ENCODE measurements around the gene RUVBL1.

The RUVBL1 gene

DNA sequence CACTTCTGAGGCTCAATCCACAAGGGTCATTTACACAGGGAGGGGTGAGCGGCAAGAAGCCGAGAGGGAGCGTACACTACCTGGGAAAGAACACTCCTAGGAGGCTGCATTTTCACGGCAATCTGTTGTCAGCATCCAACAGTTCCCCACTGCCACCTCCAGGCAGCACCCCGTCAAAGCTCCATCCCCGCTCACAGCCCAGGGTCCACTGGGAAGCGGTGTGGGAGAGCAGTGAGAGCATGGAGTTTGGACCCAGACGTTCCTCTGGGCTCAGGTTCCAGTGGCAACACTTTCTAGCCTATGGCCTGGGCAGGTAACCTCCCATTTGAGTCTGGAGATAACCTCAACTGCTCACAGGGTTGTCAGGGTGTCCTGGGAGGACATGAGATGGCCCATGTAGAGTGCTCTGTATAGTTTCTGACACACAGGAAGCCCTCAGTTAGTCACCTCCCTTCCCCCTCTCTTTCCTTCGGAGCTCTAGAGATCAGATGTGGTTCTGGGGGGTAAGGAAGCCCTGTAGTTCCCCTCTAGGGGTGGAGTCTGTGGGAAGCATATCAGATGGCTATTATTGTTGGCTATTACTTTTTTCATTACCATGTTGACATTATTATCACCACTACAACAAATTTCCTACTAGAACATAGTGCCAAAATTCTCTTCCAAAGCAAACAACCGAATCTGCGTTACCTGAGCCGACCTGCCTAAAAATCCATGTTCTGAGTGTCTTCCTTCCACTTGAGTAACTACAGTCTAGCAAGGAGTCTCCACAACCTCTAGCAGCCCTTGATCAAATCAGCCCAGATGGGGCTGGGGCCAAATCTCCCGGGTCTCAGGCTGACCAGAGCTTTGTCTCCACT is 29.1 kb downstream of the RUVBL1 start:
- H3K36me3 ChIP-seq (replicated peaks; ENCODE audit: insufficient read depth, low read length): peaks cover 2% of the 10 kb centered on the region; the same call in 1 of the 2 replicates

DNA sequence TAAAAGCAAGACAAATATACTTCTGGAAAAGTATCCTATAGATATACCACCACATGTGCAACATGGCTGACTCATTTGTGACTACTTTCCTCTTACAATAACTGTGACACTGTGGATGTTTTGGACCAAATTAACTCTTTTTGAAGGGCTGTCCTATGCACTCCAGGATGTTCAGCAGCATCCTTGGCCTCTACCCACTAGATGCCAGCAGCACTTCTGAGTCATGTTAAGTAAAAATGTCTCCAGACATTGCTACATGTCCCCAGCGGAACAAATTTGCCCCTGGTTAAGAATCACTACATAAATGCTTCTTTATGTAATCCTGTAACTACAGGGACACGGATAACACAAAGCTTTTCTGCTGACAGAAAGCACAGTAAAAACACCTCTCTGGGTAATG is 32.0 kb downstream of the RUVBL1 start:
- Histone ChIP-seq H3K79me2 (ENCODE audit: low read length) (peaks cover 22% of the 10 kb centered on the region; the same call in 1 of the 2 replicates), H4K20me1 (ENCODE audit: insufficient read depth, low read length) (no peaks in the 10 kb centered on the region), H2AFZ (ENCODE audit: low read length) (no peak overlapping the region), H3K9me2 (replicated peaks; ENCODE audit: insufficient read depth, low read length) (no peaks in the 10 kb centered on the region), H3K36me3 (replicated peaks; ENCODE audit: insufficient read depth, low read length) (no peaks in the 10 kb centered on the region), H3K9me3 (replicated peaks; ENCODE audit: insufficient read depth, low read length) (no peaks in the 10 kb centered on the region), H3K4me3 (ENCODE audit: low read length) (no peak overlapping the region), H3K27ac (ENCODE audit: low read length) (no peak overlapping the region), H3F3A (ENCODE audit: insufficient read depth, low read length) (no peaks in the 10 kb centered on the region), H3K27me3 (replicated peaks; ENCODE audit: insufficient read depth, low read length) (no peaks in the 10 kb centered on the region), H3K9ac (ENCODE audit: low read length) (no peak overlapping the region), H3K4me1 (ENCODE audit: low read length) (no peaks in the 10 kb centered on the region), H3K4me2 (ENCODE audit: low read depth, low read length) (no peak overlapping the region)
- DNase-seq: no peak
- no peak for TF ChIP-seq EZH2 (optimal IDR thresholded peaks at IDR 0.05; ENCODE audit: low read depth, low read length)

More for the DNA sequence above, 29.1 kb downstream of the RUVBL1 start:
- no peak for TF ChIP-seq EZH2phosphoT487 (IDR thresholded peaks at IDR 0.05; ENCODE audit: low read length)
- TF ChIP-seq EZH2 (optimal IDR thresholded peaks at IDR 0.05; ENCODE audit: low read depth, low read length): no peak
- TF ChIP-seq, protein P1, sequence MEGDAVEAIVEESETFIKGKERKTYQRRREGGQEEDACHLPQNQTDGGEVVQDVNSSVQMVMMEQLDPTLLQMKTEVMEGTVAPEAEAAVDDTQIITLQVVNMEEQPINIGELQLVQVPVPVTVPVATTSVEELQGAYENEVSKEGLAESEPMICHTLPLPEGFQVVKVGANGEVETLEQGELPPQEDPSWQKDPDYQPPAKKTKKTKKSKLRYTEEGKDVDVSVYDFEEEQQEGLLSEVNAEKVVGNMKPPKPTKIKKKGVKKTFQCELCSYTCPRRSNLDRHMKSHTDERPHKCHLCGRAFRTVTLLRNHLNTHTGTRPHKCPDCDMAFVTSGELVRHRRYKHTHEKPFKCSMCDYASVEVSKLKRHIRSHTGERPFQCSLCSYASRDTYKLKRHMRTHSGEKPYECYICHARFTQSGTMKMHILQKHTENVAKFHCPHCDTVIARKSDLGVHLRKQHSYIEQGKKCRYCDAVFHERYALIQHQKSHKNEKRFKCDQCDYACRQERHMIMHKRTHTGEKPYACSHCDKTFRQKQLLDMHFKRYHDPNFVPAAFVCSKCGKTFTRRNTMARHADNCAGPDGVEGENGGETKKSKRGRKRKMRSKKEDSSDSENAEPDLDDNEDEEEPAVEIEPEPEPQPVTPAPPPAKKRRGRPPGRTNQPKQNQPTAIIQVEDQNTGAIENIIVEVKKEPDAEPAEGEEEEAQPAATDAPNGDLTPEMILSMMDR (IDR thresholded peaks at IDR 0.05; ENCODE audit: low read length): no peak
- no peaks in the 10 kb centered on the region for H3F3A ChIP-seq (ENCODE audit: insufficient read depth, low read length)
- no peak for DNase-seq
- H3K27ac ChIP-seq (ENCODE audit: low read length): no peak overlapping the region
- H2AFZ ChIP-seq (ENCODE audit: low read length): no peak overlapping the region
- H3K9me2 ChIP-seq (replicated peaks; ENCODE audit: insufficient read depth, low read length): no peaks in the 10 kb centered on the region
- H4K20me1 ChIP-seq (ENCODE audit: insufficient read depth, low read length): no peaks in the 10 kb centered on the region
- no peak overlapping the region for H3K4me3 ChIP-seq (ENCODE audit: low read length)
- no peak overlapping the region for H3K4me2 ChIP-seq (ENCODE audit: low read depth, low read length)
- no peaks in the 10 kb centered on the region for H3K9me3 ChIP-seq (replicated peaks; ENCODE audit: insufficient read depth, low read length)
- no peaks in the 10 kb centered on the region for H3K4me1 ChIP-seq (ENCODE audit: low read length)
- peaks cover 22% of the 10 kb centered on the region; the same call in 1 of the 2 replicates for H3K79me2 ChIP-seq (ENCODE audit: low read length)
- no peaks in the 10 kb centered on the region for H3K27me3 ChIP-seq (replicated peaks; ENCODE audit: insufficient read depth, low read length)
- no peak overlapping the region for H3K9ac ChIP-seq (ENCODE audit: low read length)

DNA sequence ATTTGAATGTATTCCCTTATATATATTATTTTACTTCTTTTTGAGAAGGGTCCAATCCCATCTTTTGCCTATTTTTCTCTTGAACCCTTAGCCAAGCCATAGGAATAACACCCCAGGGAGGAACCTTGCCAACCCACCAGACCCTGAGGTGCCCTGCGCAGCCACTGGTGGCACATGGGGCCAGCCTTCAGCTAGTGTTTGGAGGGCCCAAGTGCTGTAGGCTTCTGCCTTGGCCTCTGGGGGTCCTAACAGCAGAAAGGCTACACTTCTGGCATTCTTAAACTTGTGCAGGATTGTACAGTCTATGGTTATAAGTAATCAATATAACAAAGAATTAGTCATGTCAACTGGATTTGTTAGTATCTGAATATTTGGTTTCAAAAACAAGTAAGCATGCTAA is 34.5 kb downstream of the RUVBL1 start:
- Histone ChIP-seq H3K36me3 (replicated peaks; ENCODE audit: insufficient read depth, low read length) (no peaks in the 10 kb centered on the region), H3K4me1 (ENCODE audit: low read length) (no peaks in the 10 kb centered on the region), H3K9me3 (replicated peaks; ENCODE audit: insufficient read depth, low read length) (no peaks in the 10 kb centered on the region), H3F3A (ENCODE audit: insufficient read depth, low read length) (no peaks in the 10 kb centered on the region), H3K27me3 (replicated peaks; ENCODE audit: insufficient read depth, low read length) (no peaks in the 10 kb centered on the region), H3K79me2 (ENCODE audit: low read length) (peaks cover 15% of the 10 kb centered on the region; the same call in 1 of the 2 replicates), H4K20me1 (ENCODE audit: insufficient read depth, low read length) (no peaks in the 10 kb centered on the region), H3K27ac (ENCODE audit: low read length) (no peak overlapping the region), H3K4me2 (ENCODE audit: low read depth, low read length) (no peak overlapping the region), H2AFZ (ENCODE audit: low read length) (no peak overlapping the region), H3K4me3 (ENCODE audit: low read length) (no peak overlapping the region), H3K9me2 (replicated peaks; ENCODE audit: insufficient read depth, low read length) (no peaks in the 10 kb centered on the region), H3K9ac (ENCODE audit: low read length) (no peak overlapping the region)
- no peak for DNase-seq
- TF ChIP-seq, protein P1 (IDR thresholded peaks at IDR 0.05; ENCODE audit: low read length): no peak
- TF ChIP-seq EZH2phosphoT487 (IDR thresholded peaks at IDR 0.05; ENCODE audit: low read length) (no peak), EZH2 (optimal IDR thresholded peaks at IDR 0.05; ENCODE audit: low read depth, low read length) (no peak)

DNA sequence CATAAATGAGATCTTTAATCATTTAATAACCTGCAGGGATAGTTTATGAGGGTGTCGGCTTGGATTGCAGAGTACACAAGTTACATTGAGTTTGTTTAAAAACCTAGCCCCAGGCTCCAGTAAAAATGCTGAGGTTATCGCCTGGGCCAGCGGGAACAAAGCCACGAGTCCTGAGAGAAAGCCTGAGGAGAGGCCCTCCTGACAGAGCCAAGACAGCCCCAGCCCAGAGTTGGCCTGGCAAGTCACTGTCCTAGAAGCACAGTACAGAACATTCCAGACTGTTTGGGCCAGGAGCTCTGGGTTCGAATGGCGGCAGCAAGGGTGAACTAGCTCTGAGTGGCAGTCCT is 39.0 kb downstream of the RUVBL1 start:
- Histone ChIP-seq H3K4me3 (ENCODE audit: low read length) (no peak overlapping the region), H3K4me1 (ENCODE audit: low read length) (no peaks in the 10 kb centered on the region), H3K9me3 (replicated peaks; ENCODE audit: insufficient read depth, low read length) (no peaks in the 10 kb centered on the region), H3K9ac (ENCODE audit: low read length) (no peak overlapping the region), H3K27me3 (replicated peaks; ENCODE audit: insufficient read depth, low read length) (no peaks in the 10 kb centered on the region), H3K27ac (ENCODE audit: low read length) (no peak overlapping the region), H3K79me2 (ENCODE audit: low read length) (no peaks in the 10 kb centered on the region), H3K4me2 (ENCODE audit: low read depth, low read length) (no peak overlapping the region), H2AFZ (ENCODE audit: low read length) (no peak overlapping the region), H4K20me1 (ENCODE audit: insufficient read depth, low read length) (no peaks in the 10 kb centered on the region), H3K36me3 (replicated peaks; ENCODE audit: insufficient read depth, low read length) (no peaks in the 10 kb centered on the region), H3K9me2 (replicated peaks; ENCODE audit: insufficient read depth, low read length) (no peaks in the 10 kb centered on the region), H3F3A (ENCODE audit: insufficient read depth, low read length) (no peaks in the 10 kb centered on the region)
- TF ChIP-seq EZH2 (optimal IDR thresholded peaks at IDR 0.05; ENCODE audit: low read depth, low read length) (no peak), EZH2phosphoT487 (IDR thresholded peaks at IDR 0.05; ENCODE audit: low read length) (no peak)
- TF ChIP-seq, protein P1 (IDR thresholded peaks at IDR 0.05; ENCODE audit: low read length): no peak
- no peak for DNase-seq

Data from MM.1S (cell line).